ENCODE measurements around the gene TAC1. TPM values are rescaled to one million over a fixed set of nuclear protein-coding genes. Genes with fewer than 3 reads are reported as not detected.
"Not testable (repeated sequence)": the region's sequence is repeated elsewhere in the genome, so short reads cannot be mapped to it uniquely, and the experiment has no call there.

Gene TAC1, protein sequence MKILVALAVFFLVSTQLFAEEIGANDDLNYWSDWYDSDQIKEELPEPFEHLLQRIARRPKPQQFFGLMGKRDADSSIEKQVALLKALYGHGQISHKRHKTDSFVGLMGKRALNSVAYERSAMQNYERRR
- total RNA-seq, result 3.0 TPM

DNA sequence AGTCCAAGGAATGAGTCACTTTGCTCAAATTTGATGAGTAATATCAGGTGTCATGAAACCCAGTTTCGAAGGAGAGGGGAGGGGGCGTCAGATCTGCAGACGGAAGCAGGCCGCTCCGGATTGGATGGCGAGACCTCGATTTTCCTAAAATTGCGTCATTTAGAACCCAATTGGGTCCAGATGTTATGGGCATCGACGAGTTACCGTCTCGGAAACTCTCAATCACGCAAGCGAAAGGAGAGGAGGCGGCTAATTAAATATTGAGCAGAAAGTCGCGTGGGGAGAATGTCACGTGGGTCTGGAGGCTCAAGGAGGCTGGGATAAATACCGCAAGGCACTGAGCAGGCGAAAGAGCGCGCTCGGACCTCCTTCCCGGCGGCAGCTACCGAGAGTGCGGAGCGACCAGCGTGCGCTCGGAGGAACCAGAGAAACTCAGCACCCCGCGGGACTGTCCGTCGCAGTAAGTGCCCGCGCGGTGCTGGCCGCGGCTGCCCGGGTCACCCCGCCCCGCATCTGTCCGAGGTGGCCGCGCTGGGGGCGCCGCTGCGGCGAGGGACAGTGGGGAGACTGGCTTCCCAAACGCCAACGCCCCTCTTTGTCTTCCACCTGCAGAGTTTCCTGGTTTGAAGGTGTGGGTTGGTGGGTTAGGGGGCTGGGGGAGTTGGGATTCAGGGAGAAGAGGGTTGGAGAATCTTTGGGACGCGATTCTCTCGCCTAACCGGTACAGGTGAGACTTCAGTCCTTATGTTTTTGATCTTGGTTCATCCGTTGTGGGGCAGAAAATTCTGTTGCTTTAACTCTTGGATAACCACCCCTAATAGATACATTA, at the start of gene TAC1:
Gene TAC1 (plus strand): TSS at position 351 of the 829 bp plus-strand sequence. CDS start 527 bp downstream, outside the sequence.
- DNase-seq (ENCODE audit: low spot score), result no peak

DNA sequence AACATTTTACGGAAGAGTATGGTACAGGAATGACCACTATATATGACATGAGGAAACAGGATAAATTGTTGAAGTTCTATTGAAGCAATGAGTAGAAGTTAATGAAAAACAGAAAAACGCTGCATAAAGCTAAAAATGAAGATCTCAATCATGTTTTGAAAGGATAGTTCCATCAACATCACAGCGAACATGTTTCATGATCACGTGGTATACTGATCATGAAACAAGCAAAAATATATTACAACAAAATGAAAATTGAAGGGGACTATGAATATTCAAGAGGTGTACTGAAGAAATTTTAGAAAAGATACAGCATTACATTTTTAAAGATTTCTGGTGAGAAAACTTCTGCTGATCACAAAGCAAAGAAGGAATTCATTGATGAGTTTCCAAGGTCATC, 45.9 kb upstream of the TAC1 start:
- DNase-seq (ENCODE audit: low spot score), result no peak

DNA sequence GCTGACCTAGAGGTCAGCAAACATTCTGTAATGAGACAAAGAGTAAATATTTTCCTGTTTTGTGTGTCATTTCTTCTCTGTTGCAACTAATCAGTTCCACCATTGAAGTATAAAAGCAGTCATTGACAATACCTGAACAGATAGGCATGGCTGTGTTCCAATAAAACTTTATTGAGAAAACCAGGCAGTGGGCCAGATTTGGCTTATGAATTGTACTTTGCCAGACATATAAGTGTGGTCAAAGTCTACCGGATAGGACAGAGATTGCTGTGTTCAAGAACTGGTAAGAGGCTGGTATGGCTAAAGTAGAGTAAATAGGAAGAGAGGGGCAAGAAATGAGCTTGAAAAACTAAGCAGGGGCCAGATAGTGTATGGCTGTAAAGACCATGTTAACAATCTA, 38.3 kb upstream of the TAC1 start:
- DNase-seq (ENCODE audit: low spot score), result no peak

DNA sequence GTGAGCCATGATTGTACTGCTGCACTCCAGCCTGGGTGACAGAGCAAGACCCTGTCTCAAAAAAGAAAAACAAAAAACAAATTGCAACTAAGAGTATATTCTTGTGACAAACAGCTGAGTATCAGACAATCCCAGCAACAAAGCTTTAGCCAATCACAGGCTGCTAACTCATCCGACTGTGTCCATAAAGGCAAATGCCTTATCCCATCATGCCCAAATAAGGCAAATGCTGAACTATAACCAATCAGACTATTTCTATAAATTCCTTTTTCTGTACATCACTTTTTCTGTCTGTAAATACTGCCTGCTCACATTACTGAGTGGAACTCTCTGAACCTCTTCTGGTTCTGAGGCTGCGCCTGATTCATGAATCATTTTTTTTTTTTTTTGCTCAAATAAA, 37.5 kb upstream of the TAC1 start:
- no peak for DNase-seq (ENCODE audit: low spot score)

DNA sequence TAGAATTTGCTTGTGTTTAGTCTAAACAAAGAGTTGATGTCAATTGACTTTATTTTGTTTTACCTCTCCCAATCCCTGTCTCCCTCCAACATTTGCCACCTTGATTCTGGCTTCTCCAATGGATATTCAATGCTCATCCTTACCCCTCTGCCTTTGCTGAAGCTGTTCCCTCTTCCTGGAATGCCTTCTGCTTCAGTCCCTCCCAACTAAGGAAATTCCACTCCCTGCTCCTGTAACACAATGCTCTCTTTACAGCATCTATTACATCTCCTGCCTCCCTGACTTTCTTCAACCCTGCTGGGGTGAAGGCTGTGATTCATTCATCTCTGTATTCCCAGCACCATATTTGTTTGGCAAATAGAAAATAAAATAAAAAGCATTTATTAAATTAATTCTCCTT, 34.5 kb upstream of the TAC1 start:
- DNase-seq (ENCODE audit: low spot score), result no peak

DNA sequence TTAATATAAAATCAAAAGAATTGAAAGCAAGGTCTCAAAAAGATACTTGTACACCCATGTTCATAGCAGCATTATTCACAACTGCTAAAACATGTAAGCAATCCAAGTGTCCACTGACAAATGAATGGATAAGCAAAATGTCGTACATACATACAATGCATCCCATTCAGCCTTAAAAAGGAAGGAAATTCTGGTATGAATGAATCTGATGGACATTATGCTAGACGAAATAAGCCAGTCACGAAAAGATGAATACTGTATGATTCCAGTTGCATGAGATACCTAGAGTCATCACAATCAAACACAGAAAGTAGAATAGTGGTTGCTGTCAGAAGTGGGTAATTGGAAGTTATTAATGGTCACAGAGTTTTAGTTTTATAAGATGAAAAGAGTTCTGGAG, 9.5 kb upstream of the TAC1 start:
- no peak for DNase-seq (ENCODE audit: low spot score)

DNA sequence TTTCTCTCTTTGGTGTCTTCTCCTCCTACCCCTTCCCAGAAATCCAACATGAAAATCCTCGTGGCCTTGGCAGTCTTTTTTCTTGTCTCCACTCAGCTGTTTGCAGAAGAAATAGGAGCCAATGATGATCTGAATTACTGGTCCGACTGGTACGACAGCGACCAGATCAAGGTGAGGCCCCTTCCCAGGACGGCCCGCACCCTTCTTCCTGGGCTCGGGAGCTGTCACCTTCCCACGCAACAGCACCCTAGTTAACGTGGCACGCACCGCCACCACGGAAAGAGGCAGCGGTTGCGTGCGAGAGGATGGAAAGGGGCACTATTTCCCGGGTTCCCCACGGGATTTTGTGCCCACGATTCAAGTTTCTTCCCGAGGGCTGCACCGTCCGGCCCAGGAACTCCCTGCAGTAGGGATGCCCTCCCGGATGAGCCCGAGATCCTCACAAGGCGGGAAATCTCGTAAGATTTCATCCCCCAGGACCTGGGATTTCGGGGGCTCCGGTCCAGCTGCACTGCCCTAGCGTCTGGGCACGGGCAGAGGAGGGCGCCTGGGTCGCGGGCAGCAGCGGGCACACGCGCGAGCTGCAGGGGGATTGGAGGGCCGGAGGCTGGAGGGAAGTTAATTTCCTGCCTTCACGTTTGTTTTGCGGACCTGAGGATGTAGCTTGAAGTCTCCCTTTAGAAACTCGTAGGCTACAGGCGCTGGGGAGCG, 834 bp downstream of the TAC1 start:
- no peak for DNase-seq (ENCODE audit: low spot score)

DNA sequence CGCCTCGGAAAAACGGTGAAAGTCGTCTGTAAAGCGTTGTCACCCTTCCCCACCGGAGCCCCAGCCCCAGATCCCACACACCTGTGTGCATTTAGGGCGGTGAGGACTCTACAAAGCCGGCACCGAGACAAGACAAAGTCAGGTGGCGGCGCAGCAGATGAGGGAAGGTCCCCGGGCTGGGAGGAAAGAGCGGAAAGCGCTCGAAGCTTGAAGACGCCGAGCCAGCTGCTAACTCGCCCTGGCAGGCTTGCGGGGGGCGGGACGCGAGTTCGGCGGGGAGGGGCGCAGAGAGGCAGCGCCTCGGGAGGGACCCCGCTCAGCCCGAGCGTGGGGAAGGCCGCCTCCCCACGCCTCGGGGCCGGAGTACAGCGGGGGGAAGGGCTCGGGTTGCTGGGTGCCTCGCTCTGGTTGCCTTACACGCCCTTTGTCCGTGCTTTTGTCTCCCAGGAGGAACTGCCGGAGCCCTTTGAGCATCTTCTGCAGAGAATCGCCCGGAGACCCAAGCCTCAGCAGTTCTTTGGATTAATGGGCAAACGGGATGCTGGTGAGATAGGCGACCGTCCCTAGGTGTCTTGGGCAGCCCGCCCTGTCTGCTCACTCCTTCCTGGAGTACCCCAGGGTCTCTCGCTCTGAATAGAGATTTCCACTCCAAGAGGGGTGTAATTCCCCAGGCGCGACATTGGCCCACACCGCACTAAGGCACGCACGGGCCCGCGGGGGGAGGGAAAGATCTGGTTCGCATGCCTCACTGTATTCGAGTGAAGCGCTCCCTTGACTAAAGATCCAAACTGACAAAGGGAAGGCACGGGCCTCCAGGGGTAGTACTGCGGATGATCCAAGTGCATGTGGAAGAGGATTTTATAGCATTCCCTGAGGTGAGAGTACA, 1.6 kb downstream of the TAC1 start:
- no peak for DNase-seq (ENCODE audit: low spot score)

DNA sequence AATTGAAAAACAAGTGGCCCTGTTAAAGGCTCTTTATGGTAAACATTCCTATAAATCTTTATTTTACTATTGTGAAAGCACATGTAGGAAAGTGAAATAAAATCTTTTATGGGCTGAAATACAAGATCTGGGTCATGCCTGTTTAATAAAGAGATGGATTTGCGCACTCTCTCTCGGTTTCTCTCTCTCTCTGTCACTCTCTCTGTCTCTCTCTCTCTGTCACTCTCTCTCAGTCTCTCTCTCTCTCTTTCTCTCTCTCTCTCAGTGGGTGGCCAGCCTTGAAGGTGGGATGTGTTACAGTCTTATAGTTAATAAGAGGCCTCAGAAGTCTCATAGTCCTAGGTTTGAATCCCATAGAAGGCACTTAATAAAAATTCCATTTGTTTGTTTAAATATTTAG, 2.4 kb downstream of the TAC1 start:
- DNase-seq (ENCODE audit: low spot score), result no peak

DNA sequence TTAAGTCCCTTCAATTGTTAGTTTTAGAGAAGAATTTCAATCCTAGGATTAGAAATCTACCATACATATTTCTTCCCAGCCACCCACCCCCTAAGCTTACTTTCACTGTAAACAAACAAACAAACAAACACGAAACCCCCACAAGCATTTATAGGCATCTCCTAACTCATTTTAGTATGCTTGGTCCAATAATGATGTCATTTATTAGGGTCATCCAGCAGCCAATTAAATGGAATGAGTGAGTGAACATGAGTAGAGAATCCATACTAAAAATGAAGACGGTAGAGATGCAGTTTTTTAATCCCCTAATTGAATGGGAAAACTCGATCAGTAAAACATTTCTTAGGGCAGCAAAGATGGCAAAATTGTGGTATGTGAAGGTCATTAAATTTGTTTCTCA, 3.2 kb downstream of the TAC1 start:
- DNase-seq (ENCODE audit: low spot score), result no peak

DNA sequence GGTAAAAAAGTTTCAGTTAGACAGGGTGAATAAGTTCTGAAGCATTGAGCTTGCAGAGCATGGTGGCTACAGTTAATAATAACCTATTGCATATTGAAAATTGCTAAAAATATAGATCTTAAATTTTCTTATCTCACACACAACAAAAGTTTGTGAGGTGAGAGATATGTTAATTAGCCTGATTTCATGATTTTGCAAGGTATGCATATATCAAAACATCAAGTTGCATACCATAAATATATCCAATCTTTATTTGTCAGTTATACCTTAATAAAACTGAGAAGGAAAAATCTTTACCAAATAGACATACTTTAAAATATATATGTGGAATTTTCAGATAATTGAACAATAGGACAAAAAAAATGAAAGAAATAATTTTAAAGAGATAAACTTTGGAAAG, 16.6 kb downstream of the TAC1 start:
- no peak for DNase-seq (ENCODE audit: low spot score)

DNA sequence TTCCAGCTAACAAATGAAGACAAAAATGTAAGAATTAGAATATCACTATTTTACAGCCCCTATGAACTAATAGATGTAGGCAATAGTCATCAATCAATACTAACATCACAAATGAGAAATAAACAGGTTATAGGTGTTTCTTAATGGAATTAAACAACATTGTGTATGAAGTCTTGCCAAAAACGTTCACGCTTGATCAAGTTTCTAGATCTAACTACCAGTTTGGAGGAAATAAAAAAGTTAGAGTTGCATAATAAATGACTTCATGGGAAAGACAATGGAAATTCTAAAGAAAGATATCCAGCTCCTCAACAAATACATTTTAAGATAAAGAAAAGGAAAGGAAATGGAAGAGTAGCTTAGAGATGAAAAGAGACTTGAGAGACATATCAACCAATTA, 19.7 kb downstream of the TAC1 start:
- no peak for DNase-seq (ENCODE audit: low spot score)

DNA sequence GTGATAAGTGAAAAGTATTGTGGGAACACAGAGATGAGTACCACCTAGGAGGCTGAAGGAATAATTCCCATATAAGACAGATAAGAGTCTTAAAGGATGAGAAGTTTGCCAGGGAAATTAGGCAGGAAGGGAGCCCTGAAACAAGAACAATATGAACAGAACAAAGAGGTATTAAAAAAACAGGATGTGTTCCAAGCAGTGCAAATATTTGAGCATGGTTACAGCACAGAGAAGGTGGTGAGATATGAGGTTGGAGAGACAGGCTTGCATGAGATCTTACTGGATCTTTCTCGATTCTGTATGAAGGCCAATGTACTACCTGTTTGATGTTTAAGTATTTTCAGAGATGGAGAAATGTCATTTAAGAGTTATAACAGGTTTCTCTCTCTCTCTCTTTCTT, 20.3 kb downstream of the TAC1 start:
- DNase-seq (ENCODE audit: low spot score), result no peak

DNA sequence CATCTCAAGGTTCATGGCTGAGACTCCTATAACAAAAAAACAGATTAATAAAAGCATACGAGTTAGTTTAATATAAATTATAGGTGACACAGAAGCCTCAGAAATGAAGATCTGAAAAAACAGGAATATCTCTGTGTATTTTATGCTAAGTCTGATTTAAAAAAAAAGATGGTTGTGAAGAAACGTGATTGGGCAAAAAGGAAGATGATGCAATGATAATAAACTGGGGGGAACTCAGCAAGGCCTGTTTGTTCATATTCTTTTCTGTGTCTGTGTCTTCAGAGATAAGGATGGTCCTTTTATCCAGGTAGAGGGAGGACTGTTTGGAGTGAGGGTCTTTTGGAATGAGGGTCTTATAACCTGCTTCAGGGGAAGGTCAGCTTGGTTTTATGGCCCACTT, 25.9 kb downstream of the TAC1 start:
- DNase-seq (ENCODE audit: low spot score), result no peak

DNA sequence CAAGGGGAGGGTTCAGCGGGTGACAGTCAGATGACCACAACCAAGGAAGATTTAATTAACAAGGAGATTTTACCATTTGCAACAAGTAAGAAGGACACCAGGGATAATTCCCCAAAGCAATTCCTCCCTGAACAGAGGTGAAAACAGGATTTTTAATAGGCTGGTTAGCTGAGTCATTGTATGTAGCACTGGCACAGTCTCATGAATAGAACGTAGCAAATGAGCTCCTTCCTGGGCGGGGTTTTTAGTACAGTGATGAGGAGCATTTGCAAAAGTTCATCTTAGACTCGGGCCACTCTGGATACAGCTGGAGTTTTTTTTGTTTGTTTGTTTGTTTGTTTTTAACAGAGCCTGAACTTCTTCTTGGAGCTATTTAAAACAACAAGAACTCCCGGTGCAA, 39.0 kb downstream of the TAC1 start:
- no peak for DNase-seq (ENCODE audit: low spot score)

DNA sequence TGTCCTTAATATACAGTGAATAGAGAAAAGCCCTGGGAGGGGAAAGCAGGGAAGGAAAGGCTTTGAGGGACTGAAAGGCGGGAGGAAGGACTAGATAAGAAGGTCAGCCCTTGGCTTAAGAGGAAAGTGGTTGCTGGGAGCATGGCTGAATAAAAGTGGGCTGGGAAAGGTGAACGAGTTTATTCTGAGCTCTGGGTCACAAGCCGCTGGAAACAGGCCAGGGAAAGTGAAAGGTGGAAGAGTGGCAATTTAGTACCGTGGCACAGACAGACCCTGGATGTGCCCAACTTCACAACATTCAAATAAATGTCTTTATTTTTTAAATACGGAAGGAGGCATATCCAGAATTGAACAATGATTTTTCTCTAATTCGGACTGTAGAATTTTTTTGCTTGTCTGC, 39.7 kb downstream of the TAC1 start:
- DNase-seq (ENCODE audit: low spot score), result no peak

DNA sequence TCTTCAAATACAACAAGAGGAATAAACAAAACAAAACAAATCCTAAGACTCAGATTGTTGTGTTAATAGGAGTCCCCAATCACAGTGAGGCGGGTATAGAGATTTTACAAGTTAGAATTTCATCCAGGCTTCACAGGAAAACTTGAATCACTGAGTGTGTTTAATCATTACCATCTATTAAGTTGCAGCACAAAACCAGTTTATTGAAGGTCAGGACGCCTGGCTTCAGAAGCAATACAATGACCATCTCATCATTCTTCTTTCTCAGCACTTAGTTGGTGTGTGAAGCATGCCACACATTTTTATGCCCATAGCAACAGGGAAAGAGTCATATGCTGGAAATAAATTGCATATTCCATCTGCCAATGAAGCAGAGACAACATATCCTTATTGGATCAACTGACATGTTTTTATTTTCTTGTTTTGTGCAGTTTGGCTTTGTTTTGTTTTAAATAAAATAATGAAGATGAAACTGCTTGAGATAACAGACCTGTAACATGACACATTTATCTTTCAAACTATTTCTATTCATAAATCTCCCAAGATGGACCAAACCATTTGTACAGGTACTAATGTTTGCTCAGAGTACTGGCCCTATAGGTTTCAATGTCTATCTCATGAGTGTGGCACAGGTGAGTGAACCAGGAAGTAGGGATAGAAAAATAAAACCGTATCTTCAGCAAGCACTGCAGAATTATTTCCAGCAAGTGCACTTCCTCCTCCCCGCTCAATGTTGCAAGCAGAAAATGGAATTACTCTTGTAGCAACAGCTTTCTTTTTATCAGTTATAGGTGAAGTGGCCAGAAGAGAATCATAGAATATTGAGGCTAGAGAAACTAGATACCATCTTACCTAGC, 40.4 kb downstream of the TAC1 start:
- DNase-seq (ENCODE audit: low spot score), result no peak

DNA sequence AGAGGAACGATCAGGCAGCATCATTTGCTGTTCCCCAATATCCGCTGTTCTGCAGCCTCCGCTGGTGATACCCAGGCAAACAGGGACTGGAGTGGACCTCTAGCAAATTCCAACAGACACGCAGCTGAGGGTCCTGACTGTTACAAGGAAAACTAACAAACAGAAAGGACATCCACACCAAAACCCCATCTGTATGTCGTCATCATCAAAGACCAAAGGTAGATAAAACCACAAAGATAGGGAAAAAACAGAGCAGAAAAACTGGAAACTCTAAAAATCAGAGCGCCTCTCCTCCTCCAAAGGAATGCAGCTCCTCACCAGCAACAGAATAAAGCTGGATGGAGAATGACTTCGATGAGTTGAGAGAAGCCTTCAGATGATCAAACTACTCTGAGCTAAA, 54.5 kb downstream of the TAC1 start:
- not testable (repeated sequence) for DNase-seq (ENCODE audit: low spot score)
